Measurements from ENCODE around the gene RABGAP1L.

The RABGAP1L gene

DNA sequence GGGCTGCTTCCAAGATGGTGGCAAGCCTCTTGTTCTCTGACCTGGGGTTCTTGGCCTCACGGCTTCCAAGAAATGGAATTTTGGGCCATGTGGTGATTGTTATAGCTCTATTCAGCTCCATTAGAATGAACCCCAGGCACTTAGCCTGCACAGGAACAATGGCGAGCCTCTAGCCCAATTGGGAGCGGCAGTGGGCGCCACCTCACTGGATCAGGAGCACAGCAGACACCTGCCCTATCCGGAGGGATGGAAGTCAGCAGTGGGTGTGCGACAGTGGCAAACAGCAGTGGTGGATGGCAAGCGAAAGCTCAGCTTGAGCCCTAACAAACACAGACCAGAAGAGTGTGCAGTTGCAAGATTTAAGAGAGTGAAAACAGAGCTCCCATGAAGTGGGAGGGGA is 519.3 kb downstream of the RABGAP1L start:
- ChIA-PET POLR2A (no interaction called here), CTCF (interaction anchor here (1.6 kb wide), 1 partner anchor 415 kb away, joined by 4 read pairs; no protein-coding TSS in a partner anchor)
- TF ChIP-seq, protein P1, sequence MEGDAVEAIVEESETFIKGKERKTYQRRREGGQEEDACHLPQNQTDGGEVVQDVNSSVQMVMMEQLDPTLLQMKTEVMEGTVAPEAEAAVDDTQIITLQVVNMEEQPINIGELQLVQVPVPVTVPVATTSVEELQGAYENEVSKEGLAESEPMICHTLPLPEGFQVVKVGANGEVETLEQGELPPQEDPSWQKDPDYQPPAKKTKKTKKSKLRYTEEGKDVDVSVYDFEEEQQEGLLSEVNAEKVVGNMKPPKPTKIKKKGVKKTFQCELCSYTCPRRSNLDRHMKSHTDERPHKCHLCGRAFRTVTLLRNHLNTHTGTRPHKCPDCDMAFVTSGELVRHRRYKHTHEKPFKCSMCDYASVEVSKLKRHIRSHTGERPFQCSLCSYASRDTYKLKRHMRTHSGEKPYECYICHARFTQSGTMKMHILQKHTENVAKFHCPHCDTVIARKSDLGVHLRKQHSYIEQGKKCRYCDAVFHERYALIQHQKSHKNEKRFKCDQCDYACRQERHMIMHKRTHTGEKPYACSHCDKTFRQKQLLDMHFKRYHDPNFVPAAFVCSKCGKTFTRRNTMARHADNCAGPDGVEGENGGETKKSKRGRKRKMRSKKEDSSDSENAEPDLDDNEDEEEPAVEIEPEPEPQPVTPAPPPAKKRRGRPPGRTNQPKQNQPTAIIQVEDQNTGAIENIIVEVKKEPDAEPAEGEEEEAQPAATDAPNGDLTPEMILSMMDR (IDR thresholded peaks at IDR 0.05; ENCODE audit: insufficient read depth, low read length, missing control alignments) = no peak
- H3K4me3 ChIP-seq (ENCODE audit: low read depth, low read length) = no peak overlapping the region
- DNase-seq (ENCODE audit: low read depth, low spot score) = no peak

DNA sequence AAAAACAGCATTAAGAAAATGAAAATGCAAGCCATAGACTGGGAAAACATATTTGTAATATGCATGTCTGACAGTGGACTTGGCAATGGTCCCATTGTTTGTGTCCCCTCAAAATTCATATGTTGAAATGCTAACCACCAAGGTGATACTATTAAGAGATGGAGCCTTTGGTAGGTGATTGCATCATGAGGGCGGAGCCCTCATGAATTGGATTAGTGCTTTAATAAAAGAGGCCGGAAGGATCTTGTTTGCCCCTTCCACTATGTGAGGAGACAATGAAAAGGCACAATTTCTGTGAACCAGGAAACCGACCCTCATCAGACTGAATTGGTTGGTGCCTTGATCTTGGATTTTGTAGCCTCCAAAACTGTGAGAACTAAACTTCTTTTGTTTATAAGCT is 520.8 kb downstream of the RABGAP1L start:
- TF ChIP-seq, protein P1 (IDR thresholded peaks at IDR 0.05; ENCODE audit: insufficient read depth, low read length, missing control alignments) = no peak
- POLR2A ChIA-PET = no interaction called here
- CTCF ChIA-PET = no interaction called here
- no peak overlapping the region for H3K4me3 ChIP-seq (ENCODE audit: low read depth, low read length)
- DNase-seq (ENCODE audit: low read depth, low spot score) = no peak

DNA sequence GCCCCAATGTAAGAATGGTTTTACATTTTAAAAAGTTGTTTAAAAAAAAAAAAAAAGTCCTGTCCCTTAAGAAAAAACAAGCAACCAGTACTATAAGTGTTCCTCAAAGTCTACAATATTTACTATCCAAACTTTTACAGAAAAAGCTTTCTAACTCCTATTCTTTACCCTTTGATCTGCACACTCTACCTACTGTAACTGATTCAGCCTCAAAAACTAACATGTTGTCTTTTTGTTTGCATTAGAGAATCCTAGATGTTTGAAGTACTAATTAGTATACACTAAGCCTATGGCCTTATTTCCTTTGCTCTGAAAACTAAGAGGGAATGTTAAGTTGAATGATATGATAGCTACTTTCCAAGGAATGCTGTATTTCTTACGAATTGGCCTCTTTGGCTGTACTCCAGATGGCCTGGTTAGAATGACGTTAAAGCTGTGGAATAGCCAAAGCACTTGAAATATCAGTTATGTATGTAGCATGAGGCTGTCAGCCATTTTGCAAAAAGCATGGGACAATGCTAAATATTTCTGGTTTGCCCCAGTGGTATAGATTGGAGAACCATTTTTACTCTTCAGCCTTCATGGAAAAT is 523.2 kb downstream of the RABGAP1L start:
- TF ChIP-seq, protein P1 (IDR thresholded peaks at IDR 0.05; ENCODE audit: insufficient read depth, low read length, missing control alignments) = no peak
- ChIA-PET CTCF (no interaction called here), POLR2A (interaction anchor here (0.7 kb wide), 1 partner anchor 412 kb away, joined by 4 read pairs; no protein-coding TSS in a partner anchor)
- peak; percentile 56 for DNase-seq (ENCODE audit: low read depth, low spot score)
- no peak overlapping the region for H3K4me3 ChIP-seq (ENCODE audit: low read depth, low read length)

DNA sequence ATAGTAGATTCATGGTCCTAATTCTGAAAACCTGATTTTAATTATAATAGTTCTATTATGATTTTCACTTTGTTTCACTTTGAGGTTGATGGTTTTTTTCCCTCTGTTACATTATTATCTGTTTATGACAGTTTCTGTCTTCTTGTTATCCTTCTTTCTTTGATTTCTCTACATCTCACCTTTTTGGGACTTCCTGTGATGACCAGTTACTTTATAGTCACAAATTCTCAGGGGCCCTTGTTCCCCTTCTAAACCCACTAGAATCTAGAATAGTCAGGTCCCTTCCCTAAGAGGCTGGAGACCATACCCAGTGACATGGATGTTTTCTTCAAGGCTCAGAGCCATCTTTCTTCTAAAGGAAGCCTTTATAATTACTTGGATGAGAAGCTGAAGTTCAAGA is 526.9 kb downstream of the RABGAP1L start:
- POLR2A ChIA-PET = no interaction called here
- CTCF ChIA-PET = interaction anchor here (1.2 kb wide), 1 partner anchor 40 kb away, joined by 3 read pairs; no protein-coding TSS in a partner anchor
- H3K4me3 ChIP-seq (ENCODE audit: low read depth, low read length) = no peak overlapping the region
- TF ChIP-seq, protein P1 (IDR thresholded peaks at IDR 0.05; ENCODE audit: insufficient read depth, low read length, missing control alignments) = no peak
- DNase-seq (ENCODE audit: low read depth, low spot score) = no peak

DNA sequence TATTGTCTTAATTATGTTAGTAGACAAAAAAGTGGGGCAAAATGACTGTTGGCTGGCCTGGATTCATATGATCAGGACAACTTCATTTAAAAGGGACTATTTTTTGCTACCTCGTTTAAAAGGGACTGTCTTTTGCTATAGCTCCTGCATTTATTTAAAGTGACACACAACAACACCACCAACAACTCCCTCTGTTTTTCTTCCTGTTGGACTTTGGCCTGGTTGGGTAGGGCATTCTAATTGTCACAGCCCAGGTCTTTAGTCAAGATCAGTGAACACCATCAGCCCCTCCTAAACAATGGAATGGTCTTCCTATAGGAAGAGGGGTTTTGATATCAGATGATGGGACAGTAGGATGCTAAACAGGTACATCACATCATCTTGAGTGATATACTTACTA is 530.2 kb downstream of the RABGAP1L start:
- TF ChIP-seq, protein P1 (IDR thresholded peaks at IDR 0.05; ENCODE audit: insufficient read depth, low read length, missing control alignments) = no peak
- DNase-seq (ENCODE audit: low read depth, low spot score) = no peak
- POLR2A ChIA-PET = no interaction called here
- CTCF ChIA-PET = no interaction called here
- H3K4me3 ChIP-seq (ENCODE audit: low read depth, low read length) = no peak overlapping the region

DNA sequence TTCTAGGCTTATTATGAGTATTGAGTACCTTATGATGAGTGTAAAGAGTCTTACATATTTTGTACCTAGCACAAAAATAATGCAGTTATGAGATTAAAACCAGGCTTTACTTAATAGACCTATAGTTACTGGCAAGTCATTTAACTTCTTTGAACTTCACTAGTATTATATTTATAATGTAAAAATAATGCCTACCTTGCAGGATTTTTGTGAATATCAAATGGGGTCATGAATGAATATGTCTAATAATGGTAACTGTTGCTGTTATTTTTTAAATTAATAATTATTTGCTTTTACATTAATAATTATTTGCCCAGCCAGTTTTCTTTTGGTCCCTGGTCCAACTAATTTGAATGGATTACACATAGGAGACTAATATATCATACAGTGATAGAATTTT is 530.9 kb downstream of the RABGAP1L start:
- ChIA-PET CTCF (no interaction called here), POLR2A (no interaction called here)
- no peak for DNase-seq (ENCODE audit: low read depth, low spot score)
- TF ChIP-seq, protein P1 (IDR thresholded peaks at IDR 0.05; ENCODE audit: insufficient read depth, low read length, missing control alignments) = no peak
- H3K4me3 ChIP-seq (ENCODE audit: low read depth, low read length) = no peak overlapping the region
